Glomerular visceral epithelial cell (primary cell): Measurements from ENCODE around the gene RALGPS1.
"Not testable (repeated sequence)": the region's sequence is repeated elsewhere in the genome, so short reads cannot be mapped to it uniquely, and the experiment has no call there.

Experiments
- DNase-seq: peaks from one replicate; pipeline ENCODE4 v3.0.0-alpha.2; 2016; ENCODE audit errors: extremely low spot score

The RALGPS1 gene

DNA sequence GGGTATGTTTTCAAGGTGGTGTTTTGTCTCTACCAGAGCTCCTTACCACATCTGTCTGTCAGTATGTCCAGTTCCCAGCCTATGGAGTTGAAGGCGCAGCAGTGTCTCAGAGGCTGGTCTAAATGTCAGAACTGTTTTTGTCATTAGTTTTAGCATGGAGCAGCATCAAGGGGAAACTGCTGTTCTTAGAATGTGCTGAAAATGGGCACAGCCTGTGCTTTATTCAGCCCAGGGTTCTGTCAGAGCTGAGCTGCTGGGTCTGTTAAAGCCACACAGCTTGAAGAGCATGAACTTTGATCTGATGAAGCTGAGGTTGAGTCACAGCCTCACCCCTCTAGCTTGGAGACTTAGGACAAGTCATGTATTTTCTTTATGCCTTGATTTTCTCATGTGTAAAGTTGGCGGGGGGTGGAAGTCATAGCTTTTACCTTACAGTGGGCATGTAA is 71.9 kb downstream of the RALGPS1 start:
- DNase-seq: peak; percentile 67

DNA sequence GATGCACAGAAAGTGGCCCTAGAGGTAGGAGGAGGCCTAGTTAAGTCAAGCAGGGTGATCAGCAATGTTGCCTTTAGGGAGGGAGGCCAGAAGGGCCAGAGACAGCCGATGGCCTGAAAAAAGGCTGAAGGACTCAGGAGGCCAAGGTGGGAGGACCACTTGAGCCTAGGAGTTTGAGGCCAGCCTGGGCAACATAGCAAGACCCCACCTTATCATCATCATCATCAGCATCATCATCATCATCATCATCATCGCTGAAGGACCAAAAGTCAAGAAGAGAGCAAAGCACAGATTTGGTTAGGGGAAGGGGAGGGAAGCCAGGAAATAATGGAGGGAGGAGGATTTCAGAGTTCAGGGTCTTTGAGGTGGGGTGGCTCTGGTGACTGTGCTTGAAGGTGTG is 74.3 kb downstream of the RALGPS1 start:
- no peak for DNase-seq

DNA sequence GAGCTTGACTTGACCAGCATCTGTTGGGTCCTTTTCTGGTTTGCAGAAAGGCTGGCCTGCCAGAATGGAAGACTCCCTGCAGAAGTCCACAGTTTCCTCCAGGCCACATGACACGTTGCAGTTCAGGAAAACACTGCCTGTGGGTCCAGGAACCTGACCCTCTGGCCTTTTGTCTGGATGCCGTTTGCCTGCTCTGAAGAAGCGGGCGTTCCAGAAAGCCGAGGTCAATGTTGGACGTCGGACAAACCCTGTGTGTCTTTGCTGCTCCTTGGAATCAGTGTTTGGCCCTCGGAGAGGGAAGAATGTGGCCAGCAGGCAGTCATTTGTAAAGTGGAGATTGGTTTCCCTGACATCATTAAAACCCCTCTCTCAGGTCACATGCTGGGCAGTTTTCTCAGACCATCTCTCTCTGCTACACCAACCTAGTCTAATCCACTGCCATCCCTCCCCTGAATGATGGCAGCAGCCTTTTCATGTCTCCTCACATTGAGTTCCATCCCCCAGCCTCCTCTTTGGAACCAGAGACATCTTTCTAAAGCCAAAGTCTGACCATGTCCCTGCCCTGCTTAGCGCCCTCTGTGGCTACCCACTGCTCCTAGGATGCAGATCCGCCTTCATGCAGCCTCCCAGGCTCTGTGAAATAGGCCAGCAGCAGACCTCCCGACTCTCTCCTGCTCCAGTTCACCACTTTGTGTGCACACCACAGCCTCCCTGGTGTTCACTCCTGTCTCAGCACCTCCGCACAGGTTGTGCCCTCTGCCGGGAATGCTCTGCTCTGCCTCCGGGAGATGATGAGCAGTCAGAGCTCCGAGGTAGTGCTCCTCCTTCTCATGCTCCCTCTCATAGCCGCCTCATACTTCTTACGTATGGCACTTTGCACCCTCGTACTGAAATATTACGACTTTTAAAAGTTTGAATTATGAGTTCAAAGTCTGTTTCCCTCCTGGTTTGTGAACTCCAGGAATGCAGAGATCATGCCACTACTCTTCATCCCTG is 75.6 kb downstream of the RALGPS1 start:
- no peak for DNase-seq

DNA sequence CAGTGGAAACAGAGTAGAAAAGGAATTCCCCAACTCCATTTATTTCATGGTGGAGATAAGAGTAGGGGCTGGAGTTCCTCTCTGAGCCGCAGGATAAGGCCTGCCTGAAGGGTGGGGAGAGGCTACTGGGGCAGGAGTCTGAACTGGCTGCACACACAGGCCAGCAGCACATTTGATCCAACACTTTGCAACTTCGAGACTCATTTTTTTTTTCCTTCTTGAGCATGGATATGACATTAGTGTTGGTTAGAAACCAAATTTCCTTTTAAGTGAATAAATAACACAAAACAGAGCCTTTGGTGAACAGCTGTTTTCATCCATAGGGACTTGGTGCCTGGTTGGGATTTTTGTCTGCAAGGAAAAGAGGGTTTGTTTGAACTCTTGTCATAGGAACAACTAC is 76.6 kb downstream of the RALGPS1 start:
- no peak for DNase-seq

DNA sequence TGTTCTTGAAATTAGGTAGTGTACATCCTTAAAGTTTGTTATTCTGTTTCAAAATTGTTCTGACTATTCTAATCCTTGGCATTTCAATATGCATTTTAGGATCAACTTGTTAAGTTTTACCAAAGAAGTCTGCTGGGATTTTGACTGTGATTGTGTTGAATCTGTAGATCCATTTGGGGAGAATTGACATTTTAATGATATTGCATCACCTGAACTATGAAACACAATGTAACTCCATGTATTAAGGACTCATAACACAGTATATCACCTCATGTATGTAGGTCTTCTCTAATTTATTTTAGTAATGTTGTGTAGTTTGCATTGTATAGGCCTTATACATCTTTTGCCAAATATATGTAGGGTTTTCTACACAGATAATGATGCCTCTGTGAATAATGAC is 77.8 kb downstream of the RALGPS1 start:
- DNase-seq: no peak

DNA sequence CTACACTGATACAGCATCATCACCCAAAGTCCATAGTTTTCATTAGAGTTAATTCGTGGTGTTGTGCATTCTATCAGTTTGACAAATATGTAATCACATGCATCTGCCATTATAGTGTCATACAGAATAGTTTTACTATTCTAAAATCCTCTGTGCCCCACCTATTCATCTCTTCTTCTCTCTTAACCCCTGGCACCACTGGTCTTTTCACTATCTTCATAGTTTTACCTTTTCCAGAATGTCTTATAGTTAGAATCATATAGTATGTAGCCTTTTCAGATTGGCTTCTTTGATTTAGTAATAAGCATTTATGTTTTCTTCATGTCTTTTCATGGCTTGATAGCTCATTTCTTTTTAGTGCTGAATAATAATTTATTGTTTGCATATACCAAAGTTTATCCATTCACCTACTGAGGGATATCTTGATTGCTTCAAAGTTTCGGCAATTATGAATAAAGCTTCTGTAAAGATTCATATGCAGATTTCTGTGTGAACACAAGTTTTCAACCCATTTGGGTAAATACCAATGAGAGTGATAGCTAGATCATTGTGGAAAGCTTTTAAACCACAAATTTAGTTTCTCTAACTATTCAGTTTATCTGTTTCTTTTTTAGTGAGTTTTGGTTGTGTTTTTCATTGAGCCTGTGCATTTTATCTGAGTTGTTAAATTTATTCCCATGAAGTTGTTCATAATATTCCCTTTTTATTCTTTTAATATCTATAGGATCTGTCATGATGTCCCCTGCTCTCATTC is 84.9 kb downstream of the RALGPS1 start:
- DNase-seq: no peak

DNA sequence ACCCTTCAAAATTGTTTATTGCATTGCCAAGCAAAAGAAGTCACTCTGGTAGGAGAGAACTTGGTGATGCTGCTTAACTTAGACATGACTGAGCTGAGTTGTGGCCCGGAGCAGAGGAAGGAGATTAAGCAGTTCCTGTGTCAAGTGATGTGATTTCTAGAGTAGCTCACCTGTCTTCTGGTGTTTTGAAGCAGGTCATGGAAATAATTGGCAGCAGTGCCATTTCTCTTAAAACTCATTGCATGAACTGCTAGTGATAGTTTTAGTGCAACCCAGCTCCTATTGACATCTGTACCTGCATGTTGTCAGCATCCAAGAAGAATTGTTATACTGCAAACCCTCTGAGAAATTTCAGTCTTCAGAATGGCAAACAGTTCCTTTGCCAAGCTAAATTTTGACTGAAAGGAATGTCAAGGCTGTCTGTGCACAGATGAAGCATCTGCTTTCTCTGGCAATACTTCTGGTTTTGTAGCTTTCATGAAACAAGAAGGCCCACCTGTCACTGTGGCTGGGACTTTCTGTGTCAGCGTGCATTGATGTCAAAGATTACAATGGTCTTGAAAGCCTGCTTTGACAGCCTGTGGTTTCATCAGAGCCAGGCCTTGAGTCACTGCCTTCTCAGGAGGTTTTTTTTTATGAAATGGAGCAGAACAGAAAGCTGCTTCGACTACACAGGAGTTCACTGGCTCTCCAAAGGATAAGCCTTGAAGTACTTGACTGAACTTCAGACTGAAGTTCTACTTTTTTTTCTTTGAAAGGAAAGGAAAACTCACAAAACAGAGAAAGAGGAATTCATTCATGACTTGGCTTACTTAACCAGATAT is 90.6 kb downstream of the RALGPS1 start:
- peak; percentile 38 for DNase-seq

DNA sequence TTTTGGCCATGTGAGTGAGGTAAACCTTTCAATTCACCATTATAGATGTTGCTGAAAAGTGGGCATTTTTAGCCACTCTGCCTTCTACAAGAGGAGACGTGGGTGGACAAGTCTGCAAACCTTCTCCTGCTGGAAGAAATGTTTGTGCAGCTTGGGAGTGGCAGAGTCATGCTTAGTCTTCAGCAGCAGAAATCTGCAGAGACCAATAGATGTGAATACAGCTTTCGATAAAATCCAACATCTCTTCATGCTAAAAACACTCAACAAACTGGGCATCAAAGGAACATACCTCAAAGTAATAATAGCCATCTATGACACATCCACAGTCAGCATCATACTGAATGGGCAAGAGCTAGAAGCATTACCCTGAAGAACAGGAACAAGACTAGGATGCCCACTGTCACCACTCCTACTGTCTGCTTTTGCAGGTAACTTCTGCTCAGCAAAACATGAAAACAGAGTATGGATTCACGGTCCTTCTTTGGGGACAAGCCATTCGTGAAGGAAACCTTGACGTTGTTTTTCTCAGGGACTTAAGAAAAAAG is 91.3 kb downstream of the RALGPS1 start:
- no peak for DNase-seq

DNA sequence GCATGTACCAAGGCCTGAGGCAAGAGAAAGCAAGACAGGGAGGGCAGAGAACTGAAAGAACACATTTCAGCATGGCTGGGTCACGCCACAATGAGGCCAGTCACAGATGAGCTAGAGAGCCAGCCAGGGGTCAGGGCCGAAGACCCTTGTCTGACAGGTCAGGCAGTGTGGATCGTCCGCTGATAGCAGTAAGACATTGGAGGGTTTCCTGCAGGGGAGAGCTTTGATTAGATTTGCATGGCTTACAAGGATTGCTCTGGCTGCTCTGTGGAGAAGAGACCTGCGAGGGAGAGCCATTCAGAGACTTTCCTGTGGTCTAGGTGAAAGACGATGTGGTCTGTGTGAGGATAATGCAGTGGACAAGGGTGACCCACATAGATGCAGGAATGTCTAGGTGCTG is 93.1 kb downstream of the RALGPS1 start:
- DNase-seq: no peak

DNA sequence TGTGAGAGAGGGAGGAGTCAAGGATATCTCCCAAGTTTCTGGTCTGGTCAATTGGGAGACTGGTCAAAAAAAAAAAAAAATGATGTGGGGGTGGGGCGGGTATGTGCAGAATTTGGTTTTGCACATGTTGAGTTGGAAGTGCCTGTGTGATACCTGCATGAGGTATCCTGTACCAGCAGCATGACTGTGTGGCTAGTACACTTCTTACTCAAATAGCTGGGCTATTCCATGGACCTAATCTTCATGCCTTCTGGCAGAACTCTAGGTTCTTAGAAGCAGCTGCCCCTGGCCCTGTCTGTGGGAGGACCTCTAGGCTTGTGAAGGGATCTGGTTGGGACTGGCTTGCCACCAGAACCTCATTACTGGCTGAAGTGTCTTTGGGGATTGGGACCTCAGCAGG is 93.5 kb downstream of the RALGPS1 start:
- DNase-seq: no peak

DNA sequence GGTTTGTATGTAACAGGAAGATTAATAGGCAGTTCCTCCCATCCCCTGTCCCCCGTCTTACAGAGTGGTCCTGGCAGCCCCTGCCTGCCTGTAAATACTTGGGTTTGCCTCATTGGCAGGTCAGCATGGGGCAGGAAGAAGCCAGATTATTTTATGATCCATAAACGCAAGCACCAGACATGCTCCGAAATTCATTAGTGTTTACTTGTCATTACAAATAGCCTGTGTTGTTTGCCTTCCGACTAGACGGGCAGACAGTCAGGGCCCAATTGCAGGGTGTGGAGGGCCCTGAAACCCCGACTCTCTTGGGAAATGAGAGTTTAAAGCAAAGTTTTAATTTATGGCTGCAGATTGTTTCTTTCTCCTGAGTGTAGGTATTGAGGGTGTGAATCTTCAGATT is 97.2 kb downstream of the RALGPS1 start:
- DNase-seq: no peak

DNA sequence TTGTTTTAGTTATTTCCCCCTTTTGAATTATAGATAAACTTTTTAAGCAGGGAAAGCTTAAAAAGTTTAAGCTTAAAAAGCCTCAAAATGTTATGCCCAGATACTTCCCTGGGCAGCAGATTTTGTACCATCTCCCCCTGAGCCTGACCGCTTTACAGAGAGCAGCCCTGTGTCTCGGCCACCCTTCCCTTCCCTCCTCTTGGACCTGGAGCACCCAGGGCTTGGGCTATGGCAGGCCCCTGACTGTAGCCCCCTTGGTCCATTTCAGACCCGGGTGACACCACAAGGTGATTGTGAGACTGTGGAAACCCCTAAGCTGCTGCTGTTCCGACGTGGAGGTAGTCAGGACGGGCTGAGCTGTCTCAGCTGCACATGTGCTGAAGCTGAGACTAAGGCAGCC is 97.7 kb downstream of the RALGPS1 start:
- DNase-seq: no peak

DNA sequence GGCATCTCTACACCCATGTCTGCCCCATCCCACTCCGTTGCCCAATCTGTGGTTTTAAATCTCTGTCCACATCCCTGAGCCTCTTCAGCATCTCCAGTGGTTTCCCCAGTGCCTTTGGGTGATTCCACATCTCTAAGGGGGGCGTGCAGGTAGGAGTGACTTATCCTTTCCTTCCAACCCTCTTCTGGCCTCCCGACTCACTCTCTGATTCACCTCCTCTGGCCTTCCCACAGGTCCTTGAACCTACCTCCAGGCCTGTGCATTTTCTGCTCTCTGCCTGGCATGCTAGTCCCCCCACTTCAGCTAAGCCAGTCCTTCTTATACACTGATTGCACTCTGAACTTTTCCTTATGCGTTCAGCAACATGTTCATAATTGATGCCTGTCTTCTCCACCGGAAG is 99.0 kb downstream of the RALGPS1 start:
- no peak for DNase-seq

DNA sequence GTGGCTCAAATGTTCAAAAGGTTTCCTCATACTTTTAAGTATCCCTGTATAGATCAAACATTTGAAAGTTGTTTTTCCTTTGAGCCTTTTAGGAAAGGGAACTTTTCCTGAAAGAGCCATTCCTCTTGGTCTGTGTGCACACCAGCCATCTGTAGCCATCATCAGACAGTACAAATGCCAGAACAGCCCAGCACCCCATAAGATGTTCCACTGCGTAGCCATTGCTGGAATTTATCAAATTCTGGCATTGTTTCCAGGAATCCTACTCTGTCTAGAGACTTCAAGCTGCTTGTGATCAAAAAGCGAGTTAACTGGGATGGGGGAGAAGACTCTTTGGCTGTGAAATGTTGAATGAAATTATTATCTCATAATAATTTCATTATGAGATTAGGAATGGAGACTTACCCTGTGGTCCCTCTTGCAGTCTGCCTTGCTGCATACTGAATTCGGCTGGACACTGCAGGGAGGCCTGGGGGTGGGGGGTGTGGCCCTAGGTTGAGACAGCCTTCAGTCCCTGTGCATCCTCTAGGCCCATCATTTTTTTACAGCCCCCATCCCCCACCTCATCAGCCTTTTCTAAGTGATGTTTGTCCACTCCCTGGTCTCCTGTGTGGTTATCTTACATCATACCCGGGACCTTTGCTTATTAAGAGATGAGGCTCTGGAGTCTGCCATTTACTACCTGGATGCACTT is 99.8 kb downstream of the RALGPS1 start:
- no peak for DNase-seq

DNA sequence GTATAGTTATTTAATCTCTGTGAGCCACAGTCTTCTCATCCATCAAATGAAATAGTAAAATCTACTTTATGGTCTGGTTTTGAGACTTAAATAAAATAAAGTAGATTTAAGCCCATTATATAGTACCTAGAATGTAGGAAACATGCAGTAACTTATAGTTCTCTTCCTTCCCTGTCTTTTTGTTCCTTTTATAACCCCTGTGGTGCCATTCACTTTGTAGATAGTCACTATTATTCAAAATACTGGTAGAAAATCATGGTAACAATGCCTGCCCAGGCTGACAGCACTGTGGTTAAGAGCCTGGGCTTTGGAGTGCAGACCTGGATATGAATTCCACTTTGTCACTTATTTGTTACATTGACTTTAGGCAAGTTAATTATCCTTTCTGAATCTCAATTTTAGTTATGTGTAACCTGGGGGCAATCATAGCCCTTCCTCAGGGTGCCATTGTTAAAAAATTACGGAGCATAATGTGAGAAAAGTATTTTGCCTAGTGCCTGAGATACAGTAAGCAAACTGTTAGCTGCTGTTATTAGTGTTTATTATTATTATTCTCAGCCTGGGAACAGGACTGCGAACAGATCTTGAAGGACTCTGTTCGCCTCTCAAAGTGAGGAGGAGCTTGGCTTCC is 100.4 kb downstream of the RALGPS1 start:
- no peak for DNase-seq

DNA sequence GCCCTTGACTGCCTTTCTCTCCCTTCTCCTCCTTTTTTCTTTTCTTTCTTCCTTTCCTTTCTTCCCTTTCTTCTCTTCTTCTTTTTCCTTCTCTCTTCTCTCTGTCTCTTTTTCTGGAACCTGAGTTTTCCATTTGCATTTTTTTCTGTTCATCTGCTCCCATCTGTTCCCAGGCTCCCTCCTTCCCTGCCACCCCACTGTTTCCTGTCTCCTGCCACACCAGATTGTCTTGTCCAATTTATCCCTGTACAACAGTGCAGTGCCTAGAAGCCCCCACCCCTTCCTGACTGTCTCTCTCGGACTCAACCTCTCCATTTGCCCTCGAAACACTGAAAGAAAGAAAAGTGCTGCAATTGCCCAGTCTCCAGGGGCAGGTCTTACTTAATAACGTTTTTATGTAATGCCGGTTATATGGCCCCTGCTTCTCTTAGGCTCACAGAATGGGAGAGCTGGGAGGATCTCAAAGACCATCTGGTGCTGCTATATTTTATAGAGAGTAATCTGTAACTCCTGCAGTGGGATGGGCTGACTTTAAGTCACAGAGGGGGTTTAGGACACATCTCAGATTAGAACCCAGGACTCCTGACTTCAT is 101.4 kb downstream of the RALGPS1 start:
- no peak for DNase-seq

DNA sequence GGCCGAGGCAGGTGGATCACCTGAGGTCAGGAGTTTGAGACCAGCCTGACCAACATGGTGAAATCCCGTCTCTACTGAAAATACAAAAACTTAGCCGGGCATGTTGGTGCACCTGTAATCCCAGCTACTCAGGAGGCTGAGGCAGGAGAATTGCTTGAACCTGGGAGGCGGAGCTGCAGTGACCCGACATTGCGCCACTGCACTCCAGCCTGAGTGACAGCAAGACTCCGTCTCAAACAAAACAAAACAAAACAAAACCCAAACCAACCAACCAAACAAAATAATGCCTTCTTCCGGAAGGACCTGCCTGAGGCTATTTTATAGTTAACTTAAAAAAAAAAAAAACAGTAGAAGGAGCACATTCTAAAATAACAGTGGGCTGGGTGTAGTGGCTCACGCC is 103.4 kb downstream of the RALGPS1 start:
- not testable (repeated sequence) for DNase-seq

DNA sequence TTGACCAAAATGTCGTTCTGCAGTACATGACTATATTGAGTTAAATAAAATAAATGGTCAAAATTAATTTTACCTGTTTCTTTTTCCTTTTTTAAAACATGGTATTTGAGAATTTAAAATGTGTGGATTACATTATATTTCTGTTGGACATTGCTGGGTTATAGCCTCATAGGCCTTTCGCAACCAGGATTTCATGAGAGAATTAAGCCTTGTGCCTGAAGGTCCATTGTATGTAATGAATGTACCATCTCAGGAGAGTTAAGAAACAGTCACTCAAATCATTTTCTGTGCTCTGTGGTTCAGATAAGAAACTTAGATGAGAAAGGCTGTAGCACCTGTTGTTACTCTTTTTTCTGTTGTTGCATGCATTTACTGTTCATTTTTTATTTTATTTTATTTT is 104.4 kb downstream of the RALGPS1 start:
- no peak for DNase-seq

DNA sequence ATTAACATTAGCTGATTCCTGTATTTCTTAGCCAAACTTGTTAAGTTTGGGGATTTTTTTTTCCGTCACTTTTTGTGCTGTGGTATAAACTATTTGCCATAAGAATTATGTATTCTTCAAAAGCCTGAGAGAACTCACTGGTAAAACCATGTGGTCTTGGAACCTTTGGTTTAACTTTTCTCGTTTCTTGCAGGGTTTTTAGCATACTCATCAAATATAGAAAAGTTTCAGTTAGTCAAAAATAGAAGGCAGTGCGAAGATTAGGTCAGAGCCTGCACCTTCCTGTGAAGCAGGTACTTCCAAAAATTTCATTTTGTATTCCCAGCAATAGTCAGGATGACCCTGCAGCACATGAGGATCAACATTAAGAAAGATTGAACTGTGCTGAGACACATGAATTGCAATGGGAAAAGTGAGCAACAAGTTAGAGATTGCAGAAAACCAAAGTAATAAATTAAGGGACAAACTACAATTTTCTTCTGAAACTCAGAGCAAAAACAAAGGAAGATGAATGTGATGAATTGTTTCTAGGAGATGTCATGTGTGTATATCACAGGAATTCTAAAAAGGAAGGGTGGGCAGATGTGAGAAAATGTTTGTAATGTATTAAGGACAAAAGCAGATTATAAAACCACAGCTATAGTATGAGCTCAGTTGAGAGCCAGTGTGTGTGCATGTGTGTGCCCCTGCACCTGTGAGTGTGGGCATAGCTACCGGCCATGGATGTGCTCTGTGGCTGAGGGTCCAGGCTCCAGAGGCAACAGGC is 105.6 kb downstream of the RALGPS1 start:
- DNase-seq: no peak

DNA sequence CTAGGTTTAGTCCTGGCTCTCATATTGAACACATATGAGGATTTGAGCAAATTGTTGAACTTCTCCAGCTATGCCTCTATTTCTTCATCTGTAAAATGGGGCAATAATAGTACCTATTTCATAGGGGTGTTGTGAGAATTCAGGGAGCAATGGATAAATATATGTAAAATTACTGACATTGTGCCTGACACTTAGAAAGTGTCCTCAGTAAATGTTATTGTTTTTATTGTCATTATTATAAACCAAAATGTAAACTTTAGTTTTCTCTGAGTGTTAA is 106.2 kb downstream of the RALGPS1 start:
- no peak for DNase-seq
